Stimulated activated CD8-positive, alpha-beta memory T cell treated with anti-CD3 and anti-CD28 coated beads, Interleukin-12 subunit alpha, Interleukin-12 subunit beta, amount 100 ng/mL, for 4 hours (primary cell): ENCODE results near the gene CST11.
"Not testable (repeated sequence)": the region's sequence is repeated elsewhere in the genome, so short reads cannot be mapped to it uniquely, and the experiment has no call there.

ENCODE experiments used
- DNase-seq: peaks from one replicate; pipeline ENCODE4 v3.0.0-alpha.2; 2020; ENCODE audit warnings: low read depth

Gene CST11

GRCh38 chr20:23452776-23453175 is at the start of gene CST11:
TSS of gene CST11 (minus strand) at chr20:23452876. CDS start at chr20:23452811, 65 bp downstream.
- DNase-seq: no peak

DNA sequence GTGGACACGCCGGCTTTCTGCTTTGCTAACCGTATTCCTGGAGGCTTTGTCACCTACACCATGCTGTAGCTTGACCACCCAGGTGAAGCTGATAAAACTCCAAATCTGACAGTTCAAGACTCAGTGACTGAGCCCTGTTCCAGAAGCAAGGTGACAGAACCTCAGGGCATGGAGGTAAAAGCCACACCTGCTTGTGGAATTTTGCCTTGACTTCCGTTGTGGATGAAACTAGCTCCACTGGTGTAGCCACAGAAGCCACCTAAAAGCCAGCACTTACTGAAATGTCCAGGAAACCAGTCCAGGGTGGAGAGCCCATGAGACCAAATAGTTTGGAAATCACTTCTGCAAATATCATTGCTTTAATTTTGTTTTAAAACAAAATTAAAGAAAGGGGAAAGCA is 49.2 kb upstream of the CST11 start:
- no peak for DNase-seq

GRCh38 chr20:23497536-23497935 is 44.9 kb upstream of the CST11 start:
- DNase-seq: no peak

DNA sequence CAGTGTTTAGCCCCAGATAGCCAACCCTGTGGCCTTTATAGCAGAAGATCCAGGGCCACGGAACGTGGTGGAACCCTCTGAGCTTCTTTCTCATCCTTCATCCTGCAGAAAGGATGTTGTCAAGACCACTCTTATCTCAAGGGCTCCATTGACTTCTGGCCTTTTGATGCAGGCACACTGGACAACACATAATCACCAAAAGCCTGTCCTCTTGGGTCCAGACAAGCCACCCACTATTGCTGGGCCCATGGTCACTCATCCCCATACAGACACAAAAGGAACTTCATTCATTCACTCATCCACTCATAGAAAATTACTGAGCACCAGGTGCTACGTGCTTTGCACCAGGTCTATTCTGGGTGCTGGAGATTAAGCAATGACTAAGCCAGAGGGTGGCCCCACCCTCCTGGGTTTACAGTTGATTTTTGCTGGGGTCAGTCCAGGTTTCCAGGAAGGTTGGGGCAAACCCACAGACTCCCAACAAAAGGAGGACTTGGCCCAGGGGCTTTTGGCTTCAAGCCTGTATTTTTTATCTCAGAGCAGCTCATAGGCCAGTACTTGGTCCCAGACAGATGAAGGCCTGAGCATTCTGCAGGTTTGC is 40.6 kb upstream of the CST11 start:
- DNase-seq: no peak

DNA sequence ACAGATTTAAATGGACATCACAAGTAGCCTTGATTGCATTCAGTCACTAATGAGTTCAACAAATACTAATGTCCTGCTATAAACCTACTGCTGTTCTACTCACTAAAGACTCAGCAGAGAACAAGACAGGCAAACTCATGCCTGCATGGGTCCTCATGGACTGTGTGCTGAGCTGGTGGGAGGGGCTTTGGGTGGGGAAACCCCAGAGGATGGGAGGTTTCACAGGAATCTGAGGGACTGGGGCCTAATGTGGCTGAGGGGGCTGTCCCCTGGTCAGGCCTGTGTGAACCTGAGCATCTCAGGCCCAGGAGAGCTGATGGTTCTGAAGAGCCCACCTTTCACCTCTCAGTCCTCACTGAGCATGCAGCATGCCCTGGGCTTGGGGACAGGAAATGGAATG is 39.6 kb upstream of the CST11 start:
- DNase-seq: no peak

GRCh38 chr20:23490817-23491216 is 38.1 kb upstream of the CST11 start, which contains the start of gene CST8:
TSS of gene CST8 (plus strand) at chr20:23491117. CDS start at chr20:23491668, 551 bp downstream.
- no peak for DNase-seq

- DNase-seq: no peak
These were observed 36.3 kb upstream of the CST11 start for GRCh38 chr20:23488996-23489395.

DNA sequence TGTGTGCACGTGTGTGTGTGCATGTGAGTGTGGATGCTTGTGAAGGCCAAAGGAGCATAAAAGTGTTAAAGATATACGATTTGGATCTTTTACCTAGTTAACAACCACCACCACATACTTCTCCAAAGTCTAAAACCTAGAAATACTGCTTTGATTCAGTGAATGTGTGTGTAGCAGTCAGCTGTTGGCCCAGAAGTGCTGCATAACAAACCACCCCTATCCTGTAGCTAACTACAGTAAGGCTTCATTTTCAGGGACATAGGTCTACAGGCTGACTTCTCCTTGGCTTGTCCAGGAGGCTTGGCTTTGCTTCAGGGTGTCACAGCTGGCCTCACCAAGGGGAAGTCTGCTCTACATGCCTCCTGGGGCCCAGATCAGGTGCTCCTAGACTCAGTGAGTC is 35.8 kb upstream of the CST11 start:
- DNase-seq: no peak

GRCh38 chr20:23484081-23484480 is 31.4 kb upstream of the CST11 start:
- DNase-seq: no peak

DNA sequence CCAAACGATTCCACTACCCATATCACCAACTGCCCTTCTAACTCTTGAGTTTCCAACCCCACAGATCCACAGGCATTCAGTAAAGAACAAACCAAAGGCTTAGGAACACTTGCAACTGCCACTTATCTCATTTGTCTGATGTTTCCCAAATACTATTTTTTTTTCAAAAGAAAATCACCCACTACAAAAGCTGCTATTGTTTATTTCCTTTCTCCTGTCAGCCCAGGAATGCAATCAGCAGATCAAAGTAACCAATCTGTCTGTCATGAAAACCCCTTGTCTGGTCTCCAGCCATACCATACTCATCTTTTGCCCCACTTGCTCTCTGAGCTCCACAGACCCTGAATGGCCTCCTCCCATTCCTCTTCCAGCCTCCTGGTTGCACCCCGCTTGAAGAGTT is 29.5 kb upstream of the CST11 start:
- no peak for DNase-seq

DNA sequence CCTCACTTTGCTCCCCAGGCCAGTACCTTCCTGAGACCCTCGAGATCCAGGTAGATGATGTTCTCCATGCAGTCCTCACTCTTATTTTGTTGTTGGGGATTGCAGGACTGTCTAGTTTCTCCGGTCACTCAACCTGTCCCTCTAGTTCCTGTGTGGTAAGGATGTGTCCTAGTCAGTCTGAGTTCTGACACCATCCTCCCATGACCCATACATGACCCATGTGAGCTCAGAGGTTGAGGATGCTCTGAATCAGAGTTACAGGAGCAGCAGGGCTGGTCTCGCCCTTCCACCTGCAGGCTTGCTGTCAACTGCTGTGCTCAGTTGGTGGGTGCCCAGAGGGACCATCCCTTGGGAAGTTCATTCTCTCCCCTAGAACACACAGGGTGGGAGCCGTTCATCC is 26.4 kb upstream of the CST11 start:
- no peak for DNase-seq

- no peak for DNase-seq
These were observed 24.5 kb upstream of the CST11 start for GRCh38 chr20:23477223-23477622.

GRCh38 chr20:23476015-23476754 is 23.5 kb upstream of the CST11 start:
- no peak for DNase-seq

- DNase-seq: no peak
These were observed 22.7 kb upstream of the CST11 start for GRCh38 chr20:23475395-23475794.

- not testable (repeated sequence) for DNase-seq
These were observed 20.6 kb upstream of the CST11 start for GRCh38 chr20:23473293-23473692.

GRCh38 chr20:23472306-23472705 is 19.6 kb upstream of the CST11 start:
- not testable (repeated sequence) for DNase-seq

- DNase-seq: not testable (repeated sequence)
These were observed 14.3 kb upstream of the CST11 start for GRCh38 chr20:23466961-23467360.

- no peak for DNase-seq
These were observed 8.5 kb upstream of the CST11 start for GRCh38 chr20:23461180-23461579.

GRCh38 chr20:23459461-23460150 is 6.9 kb upstream of the CST11 start:
- no peak for DNase-seq

GRCh38 chr20:23456873-23457272 is 4.2 kb upstream of the CST11 start:
- DNase-seq: no peak

DNA sequence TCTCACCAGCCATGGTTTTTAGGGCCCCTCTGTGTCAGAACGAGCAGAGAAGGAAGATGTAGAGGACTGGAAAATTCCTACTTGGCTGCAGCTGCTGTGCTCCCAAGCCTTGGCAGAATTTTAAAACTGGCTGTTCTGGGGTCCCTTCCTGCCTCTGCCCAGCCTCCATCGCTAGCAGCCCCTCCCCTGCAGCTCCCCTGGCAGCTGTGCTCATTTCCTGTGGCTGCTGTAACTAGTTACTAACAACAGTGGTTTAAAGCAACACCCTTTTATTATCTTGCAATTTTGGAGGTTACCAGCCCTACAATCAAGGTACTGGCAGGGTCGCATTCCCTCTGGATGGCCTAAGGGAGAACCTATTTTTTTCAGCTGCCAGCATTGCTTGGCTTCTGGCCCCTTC is 3.7 kb upstream of the CST11 start:
- DNase-seq: no peak

DNA sequence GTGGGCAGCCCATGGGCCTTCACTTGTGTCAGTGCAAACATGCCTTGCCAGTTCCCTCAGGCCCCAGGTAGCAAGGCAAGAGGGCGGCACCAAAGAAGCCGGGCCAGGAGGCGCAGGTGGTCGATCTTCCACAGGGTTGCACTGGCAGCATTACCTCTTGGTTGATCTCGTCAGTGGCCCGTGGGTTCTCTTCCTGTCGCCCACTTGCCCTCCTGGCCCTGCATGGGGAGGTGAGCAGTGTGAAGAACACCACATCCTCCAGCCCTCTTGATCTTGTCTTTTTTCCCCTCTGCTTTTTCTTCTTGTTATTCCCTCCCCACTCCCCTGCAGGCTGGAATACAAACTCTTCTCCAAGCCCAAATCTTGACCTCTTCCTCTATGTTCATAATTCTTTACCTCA is 3.0 kb upstream of the CST11 start:
- no peak for DNase-seq

DNA sequence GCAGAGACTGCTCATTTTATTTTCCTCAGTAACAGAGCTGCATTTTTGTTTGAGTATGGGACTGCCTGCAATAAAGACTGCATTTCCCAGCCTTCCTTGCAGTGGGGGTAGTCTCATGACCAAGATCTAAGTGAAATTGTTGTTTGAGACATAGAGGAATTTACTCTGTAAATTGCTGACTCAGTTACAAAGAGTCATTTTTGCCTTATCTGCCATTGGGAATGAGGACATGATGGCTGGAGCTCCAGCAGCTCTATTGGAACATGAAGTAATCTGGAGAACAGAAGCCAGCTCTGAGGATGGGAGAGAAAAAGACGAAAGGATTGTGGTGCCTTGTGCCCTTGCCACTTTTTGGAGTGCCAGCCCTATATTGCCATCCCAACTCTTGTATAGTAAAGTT is 2.1 kb upstream of the CST11 start:
- DNase-seq: no peak
